ENCODE measurements around the gene SIX3.

The SIX3 gene

DNA sequence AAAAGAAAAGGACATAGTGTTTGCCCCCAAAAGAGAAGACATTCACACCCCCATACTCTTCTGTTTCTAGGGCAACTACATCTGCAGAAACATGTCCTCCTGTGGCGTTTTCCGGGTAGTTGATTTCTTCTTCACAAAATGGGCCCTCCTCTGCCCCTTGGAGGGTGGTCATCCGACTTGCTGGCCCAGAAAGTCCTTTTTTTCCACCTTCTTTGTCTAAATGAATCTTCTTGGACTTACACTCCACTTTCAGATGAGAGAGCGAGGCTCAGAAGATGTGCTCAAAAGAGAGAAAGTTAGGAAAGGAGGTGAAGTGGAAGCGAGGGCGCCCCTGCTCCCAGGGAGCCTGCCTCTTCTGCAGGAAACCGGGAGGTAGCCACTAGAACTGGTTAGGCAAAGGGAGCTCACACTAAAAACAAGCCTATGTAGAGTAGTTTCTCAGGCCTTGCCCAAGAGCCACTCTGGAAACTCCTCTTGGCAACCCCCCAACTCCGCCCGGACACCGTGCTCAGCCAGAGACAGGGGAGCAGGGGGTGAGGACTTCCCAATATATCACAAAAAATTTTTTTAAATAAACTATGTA, 10.2 kb upstream of the SIX3 start:
- no peak for DNase-seq

DNA sequence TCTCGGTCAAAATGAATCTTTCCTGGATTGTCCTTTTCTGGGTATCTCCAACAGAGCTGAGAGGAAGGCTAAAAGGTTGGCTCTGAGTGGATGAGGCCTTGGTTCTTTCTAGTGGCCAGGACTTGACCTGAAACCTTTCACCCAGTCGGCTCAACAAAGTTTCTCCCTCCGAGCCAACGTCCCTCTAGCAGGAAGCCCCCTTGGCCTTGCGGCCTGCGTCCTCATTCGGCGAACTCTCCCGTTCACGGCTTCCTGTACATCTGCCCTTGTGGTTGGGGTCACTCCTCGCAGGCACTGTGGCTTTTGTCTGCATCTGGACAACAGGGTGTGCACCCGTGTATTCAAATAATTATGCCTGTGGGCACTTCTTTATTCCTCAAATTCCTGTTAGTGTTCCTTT, 9.4 kb upstream of the SIX3 start:
- DNase-seq, result no peak

DNA sequence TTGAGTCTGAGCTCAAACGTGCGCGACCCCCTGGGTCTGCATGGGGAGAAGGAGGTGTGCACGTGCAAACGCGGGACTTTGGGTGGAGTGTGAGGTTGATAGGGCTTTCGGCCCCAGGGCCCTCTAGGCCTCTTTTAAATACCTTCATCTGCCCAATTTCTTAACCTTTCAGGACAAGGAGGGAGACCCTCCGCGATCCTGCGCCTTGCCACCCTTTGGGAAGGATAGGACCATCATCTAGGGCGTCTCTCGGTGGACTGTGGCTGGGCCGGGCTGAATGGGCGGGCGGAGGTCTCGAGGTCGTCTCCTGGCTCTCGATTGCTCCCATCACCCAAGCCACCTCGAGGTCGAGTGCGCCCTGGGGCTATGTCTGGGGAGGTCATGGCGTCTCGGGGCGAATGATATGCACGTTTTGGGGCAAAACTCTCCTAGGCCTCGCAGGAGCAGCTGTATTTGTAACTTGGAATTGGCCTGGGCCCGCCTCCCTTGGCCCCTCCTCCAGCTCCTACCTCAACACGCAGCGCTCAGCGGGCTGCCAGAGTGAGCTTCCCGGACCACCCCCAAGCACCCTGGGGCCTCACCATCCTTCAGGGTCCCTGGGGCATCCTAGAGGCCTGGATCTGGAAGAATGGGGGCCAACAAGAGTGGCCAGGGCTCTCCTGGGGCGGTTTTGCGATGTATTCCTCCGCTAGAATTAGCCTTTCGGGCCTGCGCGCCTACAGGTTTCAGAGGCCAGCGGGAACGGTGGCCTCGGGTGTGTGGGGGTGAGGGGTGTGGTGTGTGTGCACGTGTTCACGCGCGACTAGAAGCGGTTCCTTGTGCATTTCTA, 8.7 kb upstream of the SIX3 start:
- DNase-seq, result no peak

DNA sequence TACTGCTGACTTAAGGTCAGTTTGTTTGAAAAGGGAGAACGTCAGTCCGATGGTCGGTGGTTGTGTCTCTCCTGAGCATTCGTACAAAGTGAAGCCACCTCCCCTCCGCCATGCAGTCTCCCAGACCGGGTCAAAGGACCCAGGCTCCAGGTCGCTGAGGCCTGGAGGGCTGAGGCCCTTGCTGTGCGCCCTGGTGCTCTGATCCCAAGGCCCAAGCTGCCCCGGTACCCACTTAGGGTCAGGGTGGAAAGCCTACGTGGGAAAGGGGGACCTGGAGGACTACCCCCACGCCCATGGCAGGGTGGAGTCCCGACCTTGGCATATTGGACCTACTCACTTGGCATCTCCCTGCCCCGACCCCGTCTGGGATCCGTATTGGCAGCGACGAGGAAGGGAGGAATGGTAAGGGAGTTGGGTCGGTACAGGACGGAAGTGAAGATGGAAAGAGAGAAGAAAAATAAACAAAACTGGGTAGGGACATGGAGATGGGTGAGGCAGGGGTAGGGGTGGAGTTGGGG, 8.0 kb upstream of the SIX3 start:
- no peak for DNase-seq

DNA sequence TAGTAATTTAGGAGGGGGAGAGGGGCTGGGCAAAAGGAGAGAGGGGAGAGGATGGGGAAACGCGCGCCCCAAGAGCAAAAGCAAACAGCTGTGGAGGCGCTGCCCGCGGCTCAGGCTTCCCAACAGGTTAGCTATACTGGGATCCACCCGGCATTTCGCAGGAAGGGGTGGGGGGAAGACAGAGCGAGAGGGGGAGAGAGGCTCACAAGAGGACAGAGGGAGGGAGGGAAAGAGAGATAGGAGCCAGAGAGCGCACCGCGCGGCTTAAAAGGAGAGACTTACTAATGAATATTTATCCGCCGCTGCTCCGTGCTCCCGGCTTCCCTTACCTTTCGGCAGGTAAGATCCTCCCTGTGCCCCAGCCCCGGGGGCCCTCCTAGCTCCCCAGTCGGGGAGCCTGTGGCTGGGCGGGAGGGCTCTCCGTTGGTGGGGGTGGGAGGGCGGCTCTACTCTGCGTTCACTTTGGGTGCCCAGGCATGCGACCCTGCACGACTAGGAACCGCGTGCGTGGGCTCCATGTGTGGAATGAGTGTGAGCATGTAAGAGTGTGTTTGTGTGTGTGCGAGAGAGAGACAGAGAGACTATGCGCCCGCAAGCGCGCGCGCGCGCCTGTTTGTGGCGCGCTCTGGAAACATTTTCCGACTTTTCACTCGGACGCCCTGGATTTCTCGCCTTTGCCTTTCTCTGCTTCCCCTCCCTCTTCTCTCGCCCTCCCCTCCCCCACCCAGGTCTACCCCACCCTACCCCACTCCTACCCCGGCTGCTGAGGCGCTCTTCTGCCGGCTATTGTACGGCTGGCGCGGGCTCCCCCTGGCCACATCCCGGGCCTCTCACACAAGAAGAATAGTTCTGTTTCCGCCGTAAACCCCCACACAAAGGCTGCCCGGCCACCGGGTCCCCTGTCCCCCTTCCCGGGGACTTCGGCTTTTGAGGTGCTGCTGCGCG, 7.2 kb upstream of the SIX3 start:
- no peak for DNase-seq

DNA sequence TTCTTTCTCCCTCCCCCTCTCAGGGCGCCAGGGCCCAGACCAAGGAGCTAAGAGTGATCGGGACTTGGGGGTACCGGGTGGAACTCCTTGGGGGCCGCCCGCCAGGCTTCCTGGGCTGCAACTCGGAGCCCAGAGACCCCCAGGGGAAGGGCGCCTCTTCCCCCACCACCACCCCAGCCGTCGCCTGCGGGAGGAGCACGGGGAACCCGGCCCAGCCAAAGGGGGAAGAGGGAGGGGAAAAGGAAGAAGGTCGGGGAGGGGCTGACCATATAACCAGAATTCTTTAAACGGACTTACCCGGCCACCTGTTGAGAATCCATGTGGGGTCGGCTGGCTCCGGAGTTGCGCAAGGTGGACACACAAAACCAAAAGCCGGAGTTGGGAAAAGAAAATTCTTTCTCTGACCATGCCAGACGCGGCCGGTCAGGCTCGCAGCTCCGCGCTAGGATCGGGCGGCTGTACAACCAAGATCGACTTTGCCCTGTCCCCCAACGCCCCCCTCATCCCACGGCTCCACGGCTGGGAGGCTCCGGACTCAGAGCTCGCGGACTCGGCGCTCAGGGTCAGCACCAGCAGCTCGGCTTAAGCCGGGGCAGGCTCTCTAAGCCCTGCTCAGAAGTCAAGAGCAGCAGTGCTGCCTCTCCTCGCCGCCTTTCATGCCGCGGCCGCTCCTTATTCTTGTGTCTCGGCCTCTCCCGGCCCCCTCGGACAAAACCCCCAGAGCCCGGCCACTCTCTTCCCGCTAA, 6.3 kb upstream of the SIX3 start:
- no peak for DNase-seq

DNA sequence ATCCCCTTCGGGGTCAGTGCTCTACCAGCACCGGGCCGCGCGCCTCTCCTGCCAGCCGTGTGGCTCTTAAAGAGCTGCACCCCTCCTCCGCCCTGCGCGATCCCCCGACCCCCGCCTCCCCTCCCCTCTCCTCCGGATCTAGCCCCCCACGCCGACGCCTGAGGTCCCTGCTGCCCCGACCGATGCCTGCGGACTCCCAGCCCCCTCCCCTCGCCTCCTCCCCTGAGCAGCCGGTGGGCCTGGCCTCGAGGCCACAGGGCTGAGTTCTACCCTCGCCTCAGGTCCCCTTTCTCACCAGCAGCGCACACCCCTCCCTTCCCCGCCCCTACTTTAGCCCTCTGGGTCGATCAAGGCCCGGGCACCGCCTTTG, 5.8 kb upstream of the SIX3 start:
- DNase-seq, result no peak

DNA sequence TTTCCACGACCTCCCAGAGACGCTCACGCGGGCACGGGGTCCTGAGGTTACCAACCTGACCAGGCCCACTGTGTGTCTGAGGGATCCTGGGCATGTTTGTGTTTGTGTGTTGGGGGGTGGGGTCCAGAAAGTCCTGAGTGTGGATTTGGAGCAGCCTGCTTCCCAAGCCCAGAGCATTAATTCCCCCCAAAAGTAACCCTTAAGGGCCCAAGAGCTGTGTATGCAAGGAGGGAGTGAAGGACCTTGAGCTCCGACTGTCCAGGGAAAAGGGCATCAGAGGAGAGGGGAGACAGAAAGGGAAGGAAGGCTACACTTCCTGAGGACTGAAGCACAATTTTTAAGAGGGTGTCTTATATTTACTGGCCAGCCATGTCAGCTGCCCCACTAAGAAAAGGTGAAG, 5.2 kb upstream of the SIX3 start:
- no peak for DNase-seq

DNA sequence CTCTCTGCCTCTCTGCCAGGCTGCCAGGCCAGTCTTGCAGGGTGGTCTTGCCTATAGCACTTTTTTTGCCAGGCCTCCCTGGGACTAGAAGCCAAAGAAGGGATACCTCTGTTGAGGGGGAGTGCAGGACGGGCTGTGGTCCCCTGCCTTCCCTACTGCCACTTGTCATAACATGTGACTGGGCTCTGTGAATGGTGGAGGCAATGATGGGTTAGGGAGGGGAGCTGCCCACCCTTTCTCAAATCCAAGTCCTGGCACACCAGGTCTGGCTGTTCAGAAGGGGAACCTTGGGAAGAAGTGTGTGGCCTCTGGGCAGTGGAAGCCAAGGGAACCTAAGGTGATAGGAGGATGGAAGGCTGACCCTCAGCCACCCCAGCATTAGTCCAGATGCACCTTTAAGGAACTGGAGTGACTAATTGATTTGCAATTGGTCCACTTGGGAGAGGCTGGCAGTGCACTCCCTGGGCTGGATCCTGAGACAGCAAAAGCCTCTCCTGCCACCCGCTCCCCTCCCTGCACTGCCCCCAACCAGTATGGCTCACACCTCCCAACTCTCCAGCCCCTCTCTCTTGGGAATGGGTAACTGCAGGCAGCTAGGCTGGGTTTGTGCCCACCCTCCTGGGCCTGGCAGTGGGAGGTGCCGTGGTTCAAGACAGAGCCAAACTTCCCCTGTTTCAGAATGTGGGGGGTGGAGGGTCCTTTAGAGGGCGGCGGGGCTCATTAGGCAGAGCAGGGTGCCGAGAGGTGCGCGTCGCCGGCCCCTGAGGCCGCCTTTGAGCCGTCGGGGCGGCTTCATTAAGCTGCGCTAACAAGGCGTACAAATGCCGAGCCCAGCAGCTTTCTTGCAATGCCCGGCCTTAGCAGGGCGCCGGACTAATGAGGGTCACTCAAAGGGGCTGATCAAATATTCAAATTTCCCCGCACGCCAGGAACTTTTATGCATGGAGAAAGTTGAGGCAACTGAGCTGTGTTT, 4.5 kb upstream of the SIX3 start:
- DNase-seq, result no peak

DNA sequence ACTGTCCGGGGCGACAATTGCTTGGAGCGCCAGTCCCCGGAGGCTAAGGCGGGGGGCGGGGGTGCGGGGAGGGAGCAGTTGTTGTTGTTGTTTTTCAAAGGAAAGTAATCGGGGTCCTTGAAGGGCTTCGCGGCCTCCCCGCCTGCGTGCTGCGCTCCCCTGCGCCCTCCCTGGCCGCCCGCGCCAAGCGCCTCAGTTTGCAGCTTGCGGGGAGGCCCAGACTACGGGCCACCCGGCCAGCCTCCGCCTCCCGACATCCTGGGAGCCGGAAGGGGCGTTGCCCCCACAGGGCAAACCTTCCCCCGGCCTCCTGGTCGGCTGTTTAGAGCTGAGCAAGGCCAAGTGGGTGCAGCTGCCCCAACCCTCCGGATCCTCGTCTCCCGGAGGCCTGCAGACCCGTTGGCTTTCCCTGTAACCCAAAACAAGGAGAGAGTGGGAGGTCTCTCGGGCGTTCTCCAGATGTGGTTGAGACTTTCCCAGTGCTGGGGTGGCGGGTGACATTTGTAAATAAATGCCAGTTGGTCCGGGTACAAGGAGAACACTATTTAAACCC, 3.7 kb upstream of the SIX3 start:
- no peak for DNase-seq

DNA sequence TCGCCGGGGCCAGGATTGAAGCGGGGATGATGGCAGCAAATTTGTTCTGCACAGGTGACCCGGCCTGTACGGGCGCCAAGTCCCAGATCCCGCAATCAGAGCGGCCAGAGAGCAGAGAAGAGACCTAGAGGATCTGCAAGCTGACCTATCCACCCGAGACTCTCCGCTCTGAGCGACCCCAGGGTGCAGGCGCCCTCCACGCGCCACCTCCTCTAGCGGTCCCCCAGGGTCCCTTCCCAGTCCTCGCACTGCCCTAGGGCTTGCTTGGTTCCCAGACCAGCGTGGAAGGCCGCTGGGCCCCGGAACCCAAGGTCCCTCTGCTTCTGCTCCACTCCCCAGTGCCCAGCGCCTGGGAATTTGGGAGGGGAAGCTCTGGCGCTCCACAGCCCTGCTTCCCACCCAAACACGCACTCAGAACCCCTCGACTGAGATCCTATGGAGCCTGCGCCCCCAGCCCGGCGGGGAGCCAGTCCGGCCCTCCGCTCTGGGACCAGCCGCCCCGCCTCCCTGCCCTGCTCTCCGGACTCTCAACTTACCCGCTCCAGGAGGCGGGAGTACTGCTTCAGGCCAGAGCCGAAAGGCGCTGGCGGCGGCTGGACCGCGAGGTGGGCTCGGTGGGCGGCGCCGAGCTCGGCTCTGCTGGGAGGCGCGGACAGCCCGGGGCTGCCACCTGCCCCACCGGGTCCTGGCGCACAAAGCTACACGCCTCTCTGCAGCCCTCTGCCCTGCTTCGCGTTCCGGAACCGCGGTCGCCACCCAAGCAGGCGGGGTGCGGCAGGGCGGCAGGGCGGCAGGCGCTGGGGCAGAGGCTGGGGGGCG, 3.0 kb upstream of the SIX3 start:
- no peak for DNase-seq

DNA sequence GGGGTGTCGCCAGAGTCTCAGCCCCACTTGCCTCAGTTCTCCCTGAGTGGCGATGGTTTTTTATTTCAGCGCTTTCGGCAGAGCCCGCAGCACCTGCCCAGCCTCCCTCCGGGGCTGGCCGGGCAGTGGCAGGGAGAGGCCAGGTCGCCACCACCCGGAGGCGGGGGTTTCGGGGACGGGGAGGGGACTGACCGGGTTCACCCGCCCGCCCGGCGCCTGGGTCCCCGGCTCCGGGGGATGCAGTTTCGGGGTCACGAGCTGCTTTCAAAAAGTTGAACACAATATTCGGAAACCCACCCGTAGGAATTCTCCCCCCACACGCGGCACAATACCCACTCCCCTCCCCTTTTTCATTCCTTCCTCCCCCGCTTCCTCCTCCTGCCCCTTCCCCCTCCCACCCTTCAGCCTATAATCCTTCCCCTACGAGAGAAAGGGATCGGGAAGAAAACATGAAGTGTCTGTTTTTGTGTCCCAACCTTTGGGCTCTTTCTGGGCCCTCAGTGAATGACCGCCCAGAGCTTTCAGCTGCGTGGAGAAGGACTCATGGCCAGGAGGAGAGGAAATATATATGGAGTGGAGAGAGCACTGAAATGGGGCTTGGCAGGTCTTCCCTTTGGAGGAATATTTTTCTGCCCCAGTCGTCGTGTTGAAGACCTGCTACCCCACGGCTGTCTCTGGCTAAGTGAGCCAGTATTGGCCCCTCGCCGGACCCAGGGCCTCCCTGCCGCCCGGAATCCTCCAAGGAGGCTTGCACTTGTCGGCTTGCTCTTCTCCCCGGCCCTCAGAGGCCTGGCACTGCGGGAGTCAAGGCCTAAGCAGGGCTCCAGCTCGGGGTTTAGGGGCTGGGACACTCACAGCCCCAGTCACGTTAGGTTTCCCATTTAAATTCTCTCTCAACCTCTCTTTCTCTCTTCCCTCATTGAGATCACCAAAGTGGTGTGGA, 2.1 kb upstream of the SIX3 start:
- DNase-seq, result no peak

DNA sequence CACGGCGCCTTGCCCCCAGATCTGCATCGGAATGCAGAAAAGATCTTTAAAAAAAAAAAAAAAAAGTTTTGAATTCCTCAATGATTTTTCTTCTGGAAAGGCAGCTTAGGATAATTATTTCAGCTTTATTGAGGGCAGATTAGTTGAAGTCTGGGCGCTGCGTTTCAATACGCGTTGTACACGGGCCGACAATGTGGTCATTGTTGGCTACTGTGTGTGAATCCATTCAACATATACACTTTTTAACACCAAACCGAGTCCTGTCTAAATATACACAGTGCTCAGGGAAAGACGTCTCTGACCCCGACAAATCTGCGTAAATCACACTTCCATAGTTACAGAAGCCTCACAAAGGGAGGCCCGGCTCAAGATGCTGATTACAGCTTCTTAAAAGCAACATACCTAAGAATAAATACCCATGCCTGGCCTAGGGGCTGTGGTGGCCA, 1.4 kb upstream of the SIX3 start:
- no peak for DNase-seq

DNA sequence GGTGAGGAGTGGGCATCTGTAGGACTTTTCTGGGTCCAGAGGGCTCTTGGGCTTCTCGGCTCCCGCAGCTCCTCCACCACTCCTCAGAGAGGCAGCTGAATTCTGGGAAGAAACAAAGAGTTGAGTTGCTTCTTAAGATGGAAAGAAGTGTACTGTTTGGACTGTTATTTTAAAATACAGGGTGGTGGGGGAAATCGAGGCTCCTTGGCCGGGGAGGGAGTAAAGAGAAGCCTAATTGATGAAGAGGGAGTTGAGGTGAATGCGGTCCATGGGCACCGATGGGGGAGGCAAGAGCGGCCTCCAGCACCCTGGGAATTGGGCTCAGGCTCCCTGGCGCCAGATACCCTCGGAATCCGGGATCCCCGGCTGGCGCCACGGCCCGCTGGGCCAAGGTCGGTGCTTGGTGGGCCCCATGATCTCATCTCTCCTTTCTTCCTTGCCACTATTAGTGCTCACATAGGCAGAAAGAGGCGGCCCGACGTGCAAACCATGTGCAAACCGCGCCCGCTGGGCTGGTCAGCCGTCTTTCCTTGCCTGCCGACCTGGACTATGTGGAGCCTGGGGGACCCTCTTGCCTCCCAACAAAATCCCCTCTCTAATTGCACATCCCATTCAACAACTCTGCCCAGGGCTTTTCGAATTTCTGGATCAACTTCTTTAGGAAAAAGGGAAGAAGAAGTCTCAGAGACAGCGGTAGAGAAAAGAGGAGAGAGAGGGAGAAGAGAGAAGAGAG, 604 bp upstream of the SIX3 start:
- no peak for DNase-seq

DNA sequence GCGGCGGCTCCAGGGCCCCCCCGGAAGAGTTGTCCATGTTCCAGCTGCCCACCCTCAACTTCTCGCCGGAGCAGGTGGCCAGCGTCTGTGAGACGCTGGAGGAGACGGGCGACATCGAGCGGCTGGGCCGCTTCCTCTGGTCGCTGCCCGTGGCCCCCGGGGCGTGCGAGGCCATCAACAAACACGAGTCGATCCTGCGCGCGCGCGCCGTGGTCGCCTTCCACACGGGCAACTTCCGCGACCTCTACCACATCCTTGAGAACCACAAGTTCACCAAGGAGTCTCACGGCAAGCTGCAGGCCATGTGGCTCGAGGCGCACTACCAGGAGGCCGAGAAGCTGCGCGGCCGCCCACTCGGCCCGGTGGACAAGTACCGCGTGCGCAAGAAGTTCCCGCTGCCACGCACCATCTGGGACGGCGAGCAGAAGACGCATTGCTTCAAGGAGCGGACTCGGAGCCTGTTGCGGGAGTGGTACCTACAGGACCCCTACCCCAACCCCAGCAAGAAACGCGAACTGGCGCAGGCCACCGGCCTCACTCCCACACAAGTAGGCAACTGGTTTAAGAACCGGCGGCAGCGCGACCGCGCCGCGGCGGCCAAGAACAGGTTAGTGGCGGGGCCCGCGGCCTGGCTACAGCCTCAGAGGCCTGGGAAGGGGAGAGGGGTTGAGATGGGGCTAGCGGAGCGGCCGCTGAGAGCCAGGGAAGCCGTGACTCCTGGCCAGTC, 965 bp downstream of the SIX3 start:
- no peak for DNase-seq

DNA sequence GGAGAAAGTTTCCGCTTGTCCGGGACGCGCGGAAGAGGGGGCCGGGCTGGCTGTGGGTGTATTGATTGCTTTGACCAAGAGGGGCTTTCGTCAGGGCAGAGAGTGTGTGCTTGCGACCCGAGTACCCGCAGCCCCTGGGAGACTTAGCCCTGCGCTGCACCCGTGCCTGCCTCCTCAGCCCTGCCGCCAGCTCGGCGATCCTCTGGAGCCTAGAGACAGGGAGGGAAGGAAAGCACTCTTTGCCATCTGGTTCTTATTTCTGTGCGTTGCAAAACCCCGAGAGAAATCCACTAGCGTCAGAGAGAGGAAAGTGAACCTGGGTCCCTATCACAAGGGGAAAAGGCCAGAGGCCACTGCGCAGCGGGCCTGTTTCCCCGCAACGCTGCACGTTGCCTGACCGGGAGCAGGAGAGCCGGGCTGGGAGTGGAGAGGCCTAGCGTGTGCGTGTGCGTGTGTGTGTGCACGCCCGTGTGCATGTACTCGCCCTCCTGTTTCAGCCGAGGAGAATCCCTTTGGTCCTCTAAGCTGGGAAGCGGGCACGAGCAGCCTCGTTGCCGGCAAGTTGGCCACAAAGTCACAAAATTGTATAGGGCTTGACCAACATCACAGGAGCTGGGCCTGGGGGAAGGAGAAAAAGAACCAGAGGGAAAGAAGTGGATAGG, 1.7 kb downstream of the SIX3 start:
- DNase-seq, result no peak

DNA sequence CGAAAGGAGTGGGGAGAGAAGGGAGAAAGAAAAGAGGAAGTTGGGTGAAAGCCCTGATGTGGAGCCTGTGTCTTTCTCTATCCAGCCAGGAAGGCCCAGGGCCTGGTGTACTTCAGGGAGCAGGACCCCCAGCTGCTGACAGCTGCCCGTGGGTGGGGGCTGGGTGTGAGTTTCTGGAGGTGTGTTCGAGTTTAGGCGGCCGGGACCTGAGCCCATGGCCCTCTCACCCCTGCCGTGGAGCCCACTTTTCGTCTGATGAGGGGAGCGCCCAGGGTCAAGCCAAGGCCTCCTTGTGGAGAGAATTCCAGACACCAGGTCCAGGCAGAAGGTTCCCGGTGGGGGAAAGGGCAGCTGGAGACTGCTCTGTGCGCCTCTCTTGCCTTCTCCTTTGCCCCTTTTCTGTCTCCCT, 2.2 kb downstream of the SIX3 start:
- no peak for DNase-seq

Data from activated CD8-positive, alpha-beta memory T cell treated with anti-CD3 and anti-CD28 coated beads for 24 hours (primary cell).